ENCODE data around the gene TMEM35A.

DNA sequence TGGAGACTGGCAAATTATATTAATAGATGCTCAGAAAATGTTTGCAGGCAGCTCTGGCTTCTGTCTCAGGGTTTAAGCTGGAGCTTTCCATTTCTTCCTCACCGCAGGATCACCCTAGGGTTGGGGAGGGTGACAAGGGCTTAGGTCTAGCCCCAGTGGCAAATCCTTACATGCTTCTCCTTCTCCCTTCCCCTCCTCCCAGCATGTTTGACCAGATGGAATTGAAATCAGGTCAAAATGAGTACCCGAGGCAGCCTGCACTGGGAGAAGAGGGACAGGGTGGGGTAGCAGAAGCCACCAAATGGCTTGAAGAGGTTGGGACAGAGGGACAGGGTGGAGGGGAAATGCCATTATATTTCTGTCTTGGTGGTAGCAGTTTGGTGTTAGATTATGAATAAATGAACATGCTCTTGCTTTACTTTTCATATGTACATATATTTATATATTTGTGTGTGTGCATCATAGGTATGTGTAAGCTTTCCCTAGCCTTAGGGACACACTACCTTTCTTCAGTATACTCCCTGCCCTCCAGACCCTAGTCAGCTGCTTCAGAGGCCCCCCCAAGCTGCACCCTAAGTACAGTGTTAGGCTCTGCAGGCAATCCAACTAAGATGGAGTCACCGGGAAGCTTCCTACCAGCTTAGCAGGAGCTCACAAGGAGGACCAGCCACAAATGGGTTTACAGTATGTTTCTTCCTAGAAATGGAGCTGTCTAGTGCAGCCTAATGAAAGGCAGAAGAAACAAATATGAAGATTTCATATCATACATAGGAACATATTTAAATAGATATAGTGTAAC, 1.8 kb downstream of the TMEM35A start:
- TF ChIP-seq, protein P1, sequence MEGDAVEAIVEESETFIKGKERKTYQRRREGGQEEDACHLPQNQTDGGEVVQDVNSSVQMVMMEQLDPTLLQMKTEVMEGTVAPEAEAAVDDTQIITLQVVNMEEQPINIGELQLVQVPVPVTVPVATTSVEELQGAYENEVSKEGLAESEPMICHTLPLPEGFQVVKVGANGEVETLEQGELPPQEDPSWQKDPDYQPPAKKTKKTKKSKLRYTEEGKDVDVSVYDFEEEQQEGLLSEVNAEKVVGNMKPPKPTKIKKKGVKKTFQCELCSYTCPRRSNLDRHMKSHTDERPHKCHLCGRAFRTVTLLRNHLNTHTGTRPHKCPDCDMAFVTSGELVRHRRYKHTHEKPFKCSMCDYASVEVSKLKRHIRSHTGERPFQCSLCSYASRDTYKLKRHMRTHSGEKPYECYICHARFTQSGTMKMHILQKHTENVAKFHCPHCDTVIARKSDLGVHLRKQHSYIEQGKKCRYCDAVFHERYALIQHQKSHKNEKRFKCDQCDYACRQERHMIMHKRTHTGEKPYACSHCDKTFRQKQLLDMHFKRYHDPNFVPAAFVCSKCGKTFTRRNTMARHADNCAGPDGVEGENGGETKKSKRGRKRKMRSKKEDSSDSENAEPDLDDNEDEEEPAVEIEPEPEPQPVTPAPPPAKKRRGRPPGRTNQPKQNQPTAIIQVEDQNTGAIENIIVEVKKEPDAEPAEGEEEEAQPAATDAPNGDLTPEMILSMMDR (IDR thresholded peaks at IDR 0.05), result no peak
- TF ChIP-seq POLR2A (IDR thresholded peaks at IDR 0.05), result no peak
- no peak for TF ChIP-seq POLR2AphosphoS5 (IDR thresholded peaks at IDR 0.05)

Measured in prostate gland (tissue), 2 donors.